HCT116 (cell line): ENCODE data around the gene EXD2. TPM values are rescaled to one million over a fixed set of nuclear protein-coding genes. Genes with fewer than 3 reads are reported as not detected.

Experiments
- ATAC-seq: fragments of 200-7000 bp; cut with Tn5 transposase; 2 replicates; pipeline ENCODE4 v1.9.1; 2020; ENCODE audit warnings: mild to moderate bottlenecking, moderate library complexity
- BruUV-seq: library from RNA; stranded (reverse); fragments of 400-500 nt; replicated peaks from 2 replicates; lab custom pipeline; 2021; lab: Mats Ljungman, UMichigan
- CTCF ChIA-PET: fragments of 300-600 bp; sonication (Branson Sonifier 250); formaldehyde crosslinking; loops from one replicate; lab custom pipeline; 2021; ENCODE audit warnings: antibody characterized with exemption; lab: Charles Lee
- POLR2A ChIA-PET: fragments of 300-600, 350-600 bp; sonication (Branson Sonifier 250); formaldehyde crosslinking; loops from one replicate; lab custom pipeline; 2021; ENCODE audit warnings: antibody characterized with exemption; lab: Charles Lee
- RAD21 ChIA-PET, 2 experiments: fragments of 300-600 bp; sonication (Branson Sonifier 250); formaldehyde crosslinking; loops; one replicate each; lab custom pipeline; 2023; ENCODE audit warnings: low total read pairs in 2 of 2; ENCODE audit not compliant: uncharacterized antibody in 2 of 2, unreplicated experiment in 2 of 2, low non-redundant PET in 1 of 2; lab: Charles Lee
- DNase-seq: peaks from one replicate; pipeline ENCODE4 v3.0.0-alpha.2; 2010; ENCODE audit warnings: low read depth, low spot score
- H2AFZ ChIP-seq: fragments of 200-600 bp; shearing (Covaris generic), sonication (generic); 2 replicates; pipeline ENCODE4 v1.6.1; 2017; ENCODE audit warnings: low read depth, mixed run types, mixed read lengths, antibody characterized with exemption, low read length; ENCODE audit not compliant: poor library complexity, severe bottlenecking
- H3K27ac ChIP-seq: 2 replicates; pipeline ENCODE4 v1.5.1; 2012; ENCODE audit warnings: low read depth, low read length
- H3K27me3 ChIP-seq: fragments of 200-600 bp; sonication (generic); 2 replicates; pipeline ENCODE4 v1.6.1; 2016; ENCODE audit warnings: mixed run types, low read length, mixed read lengths; ENCODE audit not compliant: insufficient read depth
- H3K36me3 ChIP-seq, 2 experiments: fragments of 200-500 bp in 1 of 2; fragments of 200-600 bp in 1 of 2; sonication (Bioruptor generic) in 1 of 2; sonication (generic) in 1 of 2; 2 replicates each; pipeline versions ENCODE4 v1.5.1 to v1.6.1; 2014 to 2016; ENCODE audit warnings: low read length in 2 of 2, inconsistent platforms in 1 of 2, mixed read lengths in 1 of 2, mixed run types in 1 of 2; ENCODE audit not compliant: insufficient read depth in 2 of 2, control insufficient read depth in 1 of 2
- H3K4me1 ChIP-seq, 2 experiments: fragments of 200-600 bp in 1 of 2; sonication (generic) in 1 of 2; 2 replicates each; pipeline versions ENCODE4 v1.5.1 to v1.6.1; 2012 to 2017; ENCODE audit warnings: low read length in 2 of 2, inconsistent platforms in 1 of 2, mild to moderate bottlenecking in 1 of 2, mixed read lengths in 1 of 2, mixed run types in 1 of 2, moderate library complexity in 1 of 2; ENCODE audit not compliant: insufficient read depth in 2 of 2, control insufficient read depth in 1 of 2
- H3K4me2 ChIP-seq: fragments of 200-600 bp; sonication (generic); 2 replicates; pipeline ENCODE4 v1.6.1; 2017; ENCODE audit warnings: mixed run types, low read length, mixed read lengths
- H3K4me3 ChIP-seq, 2 experiments: fragments of 200-600 bp in 1 of 2; sonication (generic) in 1 of 2; replicated peaks in 1 of 2; 2 replicates each; pipeline ENCODE4 v1.5.1; 2011 to 2016; ENCODE audit warnings: low read length in 2 of 2, control low read depth in 1 of 2, low read depth in 1 of 2, mild to moderate bottlenecking in 1 of 2, mixed read lengths in 1 of 2, mixed run types in 1 of 2
- H3K79me2 ChIP-seq: fragments of 200-600 bp; sonication (generic); 2 replicates; pipeline ENCODE4 v1.6.1; 2017; ENCODE audit warnings: mild to moderate bottlenecking, mixed run types, low read length, moderate library complexity, mixed read lengths; ENCODE audit not compliant: insufficient read depth
- H3K9ac ChIP-seq: fragments of 200-600 bp; sonication (generic); 2 replicates; pipeline ENCODE4 v1.6.1; 2016; ENCODE audit warnings: low read length, mixed read lengths
- H3K9me2 ChIP-seq: fragments of 200-600 bp; sonication (generic), shearing (Covaris generic); 2 replicates; pipeline ENCODE4 v1.6.1; 2017; ENCODE audit warnings: mixed run types, mild to moderate bottlenecking, moderate library complexity; ENCODE audit not compliant: insufficient read depth
- H3K9me3 ChIP-seq, 2 experiments: fragments of 200-500 bp in 1 of 2; fragments of 200-600 bp in 1 of 2; sonication (Bioruptor generic) in 1 of 2; sonication (generic) in 1 of 2; 2 replicates each; pipeline ENCODE4 v1.6.1; 2014 to 2017; ENCODE audit warnings: low read length in 2 of 2, mixed read lengths in 2 of 2, inconsistent platforms in 1 of 2, low read depth in 1 of 2, mild to moderate bottlenecking in 1 of 2, mixed run types in 1 of 2, moderate library complexity in 1 of 2; ENCODE audit not compliant: control insufficient read depth in 1 of 2, insufficient read depth in 1 of 2
- H4K20me1 ChIP-seq: fragments of 200-600 bp; sonication (generic), shearing (Covaris generic); 2 replicates; pipeline ENCODE4 v1.6.1; 2017; ENCODE audit warnings: mixed run types, mild to moderate bottlenecking, moderate library complexity; ENCODE audit not compliant: insufficient read depth
- CEBPB ChIP-seq: IDR thresholded peaks from 2 replicates; pipeline ENCODE4 v1.6.1; 2012; ENCODE audit warnings: low read depth
- EZH2phosphoT487 ChIP-seq: fragments of 200-600 bp; IDR thresholded peaks from 2 replicates; pipeline ENCODE4 v1.6.1; 2018; ENCODE audit warnings: antibody characterized with exemption, borderline replicate concordance
- FOSL1 ChIP-seq: IDR thresholded peaks from 2 replicates; pipeline ENCODE4 v1.6.1; 2012; ENCODE audit warnings: low read depth
- POLR2A ChIP-seq: IDR thresholded peaks from 2 replicates; pipeline ENCODE4 v1.7.0; 2011; ENCODE audit warnings: borderline replicate concordance; ENCODE audit not compliant: insufficient read depth, insufficient read length; ENCODE audit errors: extremely low read depth
- POLR2AphosphoS5 ChIP-seq: IDR thresholded peaks from 2 replicates; pipeline ENCODE4 v1.6.1; 2011; ENCODE audit warnings: mild to moderate bottlenecking, low read depth, low read length, moderate library complexity
- RAD21 ChIP-seq: IDR thresholded peaks from 2 replicates; pipeline ENCODE4 v1.6.1; 2012; ENCODE audit warnings: low read depth, mild to moderate bottlenecking
- TCF7L2 ChIP-seq: IDR thresholded peaks from 2 replicates; pipeline ENCODE4 v1.7.0; 2011; ENCODE audit warnings: borderline replicate concordance, inconsistent platforms; ENCODE audit not compliant: insufficient read depth, insufficient read length; ENCODE audit errors: extremely low read depth
- ZNF274 ChIP-seq: fragments of 200-500 bp; sonication (Bioruptor generic); IDR thresholded peaks from 2 replicates; pipeline ENCODE4 v1.6.1; 2014; ENCODE audit warnings: mild to moderate bottlenecking, low read depth, low read length, inconsistent platforms
- intact Hi-C: fragments of 100-400 bp; cut with micrococcal nuclease; formaldehyde crosslinking; loops from 2 replicates; pipeline ENCODE4 v1.10.0; 2022
- total RNA-seq: library from RNA; stranded (reverse); gene quantifications from one replicate; pipeline ENCODE4 v1.2.1, GENCODE V29; 2021; ENCODE audit not compliant: unreplicated experiment
- TF ChIP-seq, protein P1 (sequence below): IDR thresholded peaks from 2 replicates; pipeline ENCODE4 v1.6.1; 2012; ENCODE audit warnings: low read depth
- TF ChIP-seq, protein P2 (sequence below), 3 experiments: fragments of 200-600 bp in 1 of 3; sonication (generic) in 1 of 3; IDR thresholded peaks in 2 of 3; conservative IDR thresholded peaks in 1 of 3; 2 replicates each; pipeline ENCODE4 v1.5.1; 2012 to 2017; ENCODE audit warnings: low read depth in 2 of 3, low read length in 2 of 3, antibody characterized with exemption in 1 of 3, borderline replicate concordance in 1 of 3, control low read depth in 1 of 3, mild to moderate bottlenecking in 1 of 3, mixed read lengths in 1 of 3, mixed run types in 1 of 3, moderate library complexity in 1 of 3; ENCODE audit not compliant: insufficient read depth in 1 of 3

The EXD2 gene
- total RNA-seq, 1 experiment from 2014 or later, result 20.2 TPM

DNA sequence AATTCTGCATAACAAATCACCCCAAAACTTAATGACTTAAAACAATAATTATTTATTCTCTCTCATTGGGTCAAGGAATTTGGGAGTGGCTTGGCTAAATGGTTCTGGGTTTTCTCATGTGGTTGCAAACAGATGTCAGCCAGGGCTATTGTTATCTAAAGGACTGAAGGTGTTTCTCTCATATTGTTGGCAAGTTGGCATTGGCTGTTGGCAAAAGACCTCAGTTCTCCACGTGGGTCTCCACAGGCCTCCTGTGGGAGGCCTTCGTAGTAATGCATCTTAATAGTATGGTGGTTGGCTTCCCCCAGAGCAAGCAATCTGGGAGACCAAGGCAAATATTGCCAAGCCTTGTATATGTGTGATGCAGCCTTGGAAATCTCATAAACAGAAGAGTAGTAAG is 83.0 kb downstream of the EXD2 start:
- no peak overlapping the region for H3K27ac ChIP-seq
- no peak for DNase-seq
- H3K4me3 ChIP-seq, result no peak overlapping the region
- no peaks in the 10 kb centered on the region for H3K9me3 ChIP-seq
- H3K4me2 ChIP-seq, result no peak overlapping the region
- ChIA-PET RAD21 (no interaction called here), POLR2A (no interaction called here), CTCF (no interaction called here)
- no peaks in the 10 kb centered on the region for H3K4me1 ChIP-seq
- H3K9me2 ChIP-seq, result no peaks in the 10 kb centered on the region
- no TSS peak for BruUV-seq
- H3K27me3 ChIP-seq, result no peaks in the 10 kb centered on the region
- no peaks in the 10 kb centered on the region for H3K79me2 ChIP-seq
- no peaks in the 10 kb centered on the region for H3K36me3 ChIP-seq
- no peak for TF ChIP-seq TCF7L2
- TF ChIP-seq, protein P1, sequence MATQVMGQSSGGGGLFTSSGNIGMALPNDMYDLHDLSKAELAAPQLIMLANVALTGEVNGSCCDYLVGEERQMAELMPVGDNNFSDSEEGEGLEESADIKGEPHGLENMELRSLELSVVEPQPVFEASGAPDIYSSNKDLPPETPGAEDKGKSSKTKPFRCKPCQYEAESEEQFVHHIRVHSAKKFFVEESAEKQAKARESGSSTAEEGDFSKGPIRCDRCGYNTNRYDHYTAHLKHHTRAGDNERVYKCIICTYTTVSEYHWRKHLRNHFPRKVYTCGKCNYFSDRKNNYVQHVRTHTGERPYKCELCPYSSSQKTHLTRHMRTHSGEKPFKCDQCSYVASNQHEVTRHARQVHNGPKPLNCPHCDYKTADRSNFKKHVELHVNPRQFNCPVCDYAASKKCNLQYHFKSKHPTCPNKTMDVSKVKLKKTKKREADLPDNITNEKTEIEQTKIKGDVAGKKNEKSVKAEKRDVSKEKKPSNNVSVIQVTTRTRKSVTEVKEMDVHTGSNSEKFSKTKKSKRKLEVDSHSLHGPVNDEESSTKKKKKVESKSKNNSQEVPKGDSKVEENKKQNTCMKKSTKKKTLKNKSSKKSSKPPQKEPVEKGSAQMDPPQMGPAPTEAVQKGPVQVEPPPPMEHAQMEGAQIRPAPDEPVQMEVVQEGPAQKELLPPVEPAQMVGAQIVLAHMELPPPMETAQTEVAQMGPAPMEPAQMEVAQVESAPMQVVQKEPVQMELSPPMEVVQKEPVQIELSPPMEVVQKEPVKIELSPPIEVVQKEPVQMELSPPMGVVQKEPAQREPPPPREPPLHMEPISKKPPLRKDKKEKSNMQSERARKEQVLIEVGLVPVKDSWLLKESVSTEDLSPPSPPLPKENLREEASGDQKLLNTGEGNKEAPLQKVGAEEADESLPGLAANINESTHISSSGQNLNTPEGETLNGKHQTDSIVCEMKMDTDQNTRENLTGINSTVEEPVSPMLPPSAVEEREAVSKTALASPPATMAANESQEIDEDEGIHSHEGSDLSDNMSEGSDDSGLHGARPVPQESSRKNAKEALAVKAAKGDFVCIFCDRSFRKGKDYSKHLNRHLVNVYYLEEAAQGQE, result no peak
- H2AFZ ChIP-seq, result no peak overlapping the region
- H4K20me1 ChIP-seq, result no peaks in the 10 kb centered on the region
- no peak for ATAC-seq
- H3K9ac ChIP-seq, result no peak overlapping the region
- intact Hi-C loops, result no loop called here

DNA sequence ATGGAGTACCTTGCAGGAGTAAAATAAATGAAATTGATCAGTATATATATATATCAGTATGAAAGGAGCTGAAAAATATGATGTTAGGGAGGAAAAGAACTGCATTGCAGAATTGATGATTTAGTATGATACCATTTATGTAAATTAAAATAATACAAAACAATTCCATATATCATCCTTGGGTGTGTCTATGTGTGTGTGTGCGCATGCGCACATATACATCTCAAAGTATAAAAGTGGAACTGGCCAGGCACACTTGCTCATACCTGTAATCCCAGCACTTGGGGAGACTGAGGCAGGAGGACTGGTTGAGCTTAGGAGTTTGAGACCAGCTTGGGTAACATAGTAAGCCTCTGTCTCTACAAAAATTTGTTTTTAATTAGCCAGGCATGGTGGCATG is 84.0 kb downstream of the EXD2 start:
- no peak for ATAC-seq
- no peak overlapping the region for H3K27ac ChIP-seq
- ChIA-PET CTCF (interaction anchor here (1.0 kb wide), 1 partner anchor 14 kb away, joined by 3 read pairs; no protein-coding TSS in a partner anchor), RAD21 (no interaction called here), POLR2A (no interaction called here)
- intact Hi-C loops, result no loop called here
- no peak overlapping the region for H3K4me3 ChIP-seq
- H3K9ac ChIP-seq, result no peak overlapping the region
- no peaks in the 10 kb centered on the region for H3K79me2 ChIP-seq
- H3K9me3 ChIP-seq, result no peaks in the 10 kb centered on the region
- H3K4me1 ChIP-seq, result no peaks in the 10 kb centered on the region
- no peaks in the 10 kb centered on the region for H4K20me1 ChIP-seq
- no peak for DNase-seq
- no TSS peak for BruUV-seq
- H3K4me2 ChIP-seq, result no peak overlapping the region
- no peaks in the 10 kb centered on the region for H3K36me3 ChIP-seq
- no peak overlapping the region for H2AFZ ChIP-seq
- H3K27me3 ChIP-seq, result no peaks in the 10 kb centered on the region
- no peaks in the 10 kb centered on the region for H3K9me2 ChIP-seq
- TF ChIP-seq ZNF274 (no peak), POLR2AphosphoS5 (no peak), EZH2phosphoT487 (no peak), RAD21 (no peak), TCF7L2 (no peak), CEBPB (no peak), POLR2A (no peak), FOSL1 (no peak)
- TF ChIP-seq, protein P2, sequence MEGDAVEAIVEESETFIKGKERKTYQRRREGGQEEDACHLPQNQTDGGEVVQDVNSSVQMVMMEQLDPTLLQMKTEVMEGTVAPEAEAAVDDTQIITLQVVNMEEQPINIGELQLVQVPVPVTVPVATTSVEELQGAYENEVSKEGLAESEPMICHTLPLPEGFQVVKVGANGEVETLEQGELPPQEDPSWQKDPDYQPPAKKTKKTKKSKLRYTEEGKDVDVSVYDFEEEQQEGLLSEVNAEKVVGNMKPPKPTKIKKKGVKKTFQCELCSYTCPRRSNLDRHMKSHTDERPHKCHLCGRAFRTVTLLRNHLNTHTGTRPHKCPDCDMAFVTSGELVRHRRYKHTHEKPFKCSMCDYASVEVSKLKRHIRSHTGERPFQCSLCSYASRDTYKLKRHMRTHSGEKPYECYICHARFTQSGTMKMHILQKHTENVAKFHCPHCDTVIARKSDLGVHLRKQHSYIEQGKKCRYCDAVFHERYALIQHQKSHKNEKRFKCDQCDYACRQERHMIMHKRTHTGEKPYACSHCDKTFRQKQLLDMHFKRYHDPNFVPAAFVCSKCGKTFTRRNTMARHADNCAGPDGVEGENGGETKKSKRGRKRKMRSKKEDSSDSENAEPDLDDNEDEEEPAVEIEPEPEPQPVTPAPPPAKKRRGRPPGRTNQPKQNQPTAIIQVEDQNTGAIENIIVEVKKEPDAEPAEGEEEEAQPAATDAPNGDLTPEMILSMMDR (IDR thresholded peaks at IDR 0.05 in 2 of 3, conservative IDR thresholded peaks at IDR 0.05 in 1 of 3; ENCODE audit: borderline replicate concordance in 1 of 3, insufficient read depth in 1 of 3, low read depth in 2 of 3, low read length in 2 of 3), result no peak
- TF ChIP-seq, protein P1, result no peak
